ENCODE results near the gene KAZN.

DNA sequence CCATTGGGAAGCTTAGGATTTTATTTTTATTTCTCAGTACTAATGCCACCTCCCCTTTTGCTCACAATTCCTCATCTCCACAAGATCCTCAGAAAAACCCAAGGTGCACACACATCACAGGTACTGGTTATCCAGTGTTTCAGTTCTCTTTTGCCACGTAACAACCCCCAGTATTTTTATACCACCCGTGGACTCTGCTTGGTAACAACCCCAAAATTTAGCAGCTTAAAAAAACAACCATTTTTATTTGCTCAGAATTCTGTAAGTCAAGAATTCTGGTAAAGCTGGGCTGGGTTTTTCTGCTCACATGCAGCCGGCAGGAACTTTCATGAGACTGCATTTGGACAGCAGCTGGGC, 180.0 kb downstream of the KAZN start:
- TF ChIP-seq, protein P1, sequence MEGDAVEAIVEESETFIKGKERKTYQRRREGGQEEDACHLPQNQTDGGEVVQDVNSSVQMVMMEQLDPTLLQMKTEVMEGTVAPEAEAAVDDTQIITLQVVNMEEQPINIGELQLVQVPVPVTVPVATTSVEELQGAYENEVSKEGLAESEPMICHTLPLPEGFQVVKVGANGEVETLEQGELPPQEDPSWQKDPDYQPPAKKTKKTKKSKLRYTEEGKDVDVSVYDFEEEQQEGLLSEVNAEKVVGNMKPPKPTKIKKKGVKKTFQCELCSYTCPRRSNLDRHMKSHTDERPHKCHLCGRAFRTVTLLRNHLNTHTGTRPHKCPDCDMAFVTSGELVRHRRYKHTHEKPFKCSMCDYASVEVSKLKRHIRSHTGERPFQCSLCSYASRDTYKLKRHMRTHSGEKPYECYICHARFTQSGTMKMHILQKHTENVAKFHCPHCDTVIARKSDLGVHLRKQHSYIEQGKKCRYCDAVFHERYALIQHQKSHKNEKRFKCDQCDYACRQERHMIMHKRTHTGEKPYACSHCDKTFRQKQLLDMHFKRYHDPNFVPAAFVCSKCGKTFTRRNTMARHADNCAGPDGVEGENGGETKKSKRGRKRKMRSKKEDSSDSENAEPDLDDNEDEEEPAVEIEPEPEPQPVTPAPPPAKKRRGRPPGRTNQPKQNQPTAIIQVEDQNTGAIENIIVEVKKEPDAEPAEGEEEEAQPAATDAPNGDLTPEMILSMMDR (IDR thresholded peaks at IDR 0.05) = no peak
- TF ChIP-seq POLR2AphosphoS5 (IDR thresholded peaks at IDR 0.05) (no peak), POLR2A (IDR thresholded peaks at IDR 0.05) (no peak), EP300 (IDR thresholded peaks at IDR 0.05) (no peak)
